Astrocyte (in vitro differentiated cells and primary cell): ENCODE data around the gene CRBN.

Experiments
- EZH2 ChIP-seq: IDR thresholded peaks from 2 replicates; pipeline ENCODE4 v1.6.1; 2012; ENCODE audit warnings: mild to moderate bottlenecking, low read length, inconsistent platforms; ENCODE audit not compliant: insufficient read depth
- TF ChIP-seq, protein P1 (sequence below): IDR thresholded peaks from 2 replicates; pipeline ENCODE4 v1.5.1; 2011; ENCODE audit warnings: low read depth, mild to moderate bottlenecking, inconsistent platforms, low read length, moderate library complexity; ENCODE audit not compliant: insufficient read depth

DNA sequence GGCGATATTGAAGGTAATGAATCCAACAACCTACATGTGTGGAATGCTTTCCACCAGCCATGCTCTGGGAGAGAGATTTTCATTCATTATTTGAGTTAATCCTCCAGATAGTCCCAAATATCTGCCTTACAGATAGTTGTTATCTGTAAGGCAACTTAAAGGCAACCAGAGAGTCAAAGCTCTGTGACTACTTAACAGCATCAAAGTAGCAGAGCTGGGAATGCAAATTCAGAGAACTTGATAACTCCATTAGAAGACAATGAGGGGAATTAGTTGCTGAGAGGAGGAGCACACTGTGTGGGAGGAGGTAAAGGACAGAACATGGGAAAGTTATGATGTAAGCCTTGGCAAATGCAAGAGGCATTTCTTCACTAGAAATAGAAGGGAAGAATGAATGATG, 10.5 kb upstream of the CRBN start:
- TF ChIP-seq, protein P1, sequence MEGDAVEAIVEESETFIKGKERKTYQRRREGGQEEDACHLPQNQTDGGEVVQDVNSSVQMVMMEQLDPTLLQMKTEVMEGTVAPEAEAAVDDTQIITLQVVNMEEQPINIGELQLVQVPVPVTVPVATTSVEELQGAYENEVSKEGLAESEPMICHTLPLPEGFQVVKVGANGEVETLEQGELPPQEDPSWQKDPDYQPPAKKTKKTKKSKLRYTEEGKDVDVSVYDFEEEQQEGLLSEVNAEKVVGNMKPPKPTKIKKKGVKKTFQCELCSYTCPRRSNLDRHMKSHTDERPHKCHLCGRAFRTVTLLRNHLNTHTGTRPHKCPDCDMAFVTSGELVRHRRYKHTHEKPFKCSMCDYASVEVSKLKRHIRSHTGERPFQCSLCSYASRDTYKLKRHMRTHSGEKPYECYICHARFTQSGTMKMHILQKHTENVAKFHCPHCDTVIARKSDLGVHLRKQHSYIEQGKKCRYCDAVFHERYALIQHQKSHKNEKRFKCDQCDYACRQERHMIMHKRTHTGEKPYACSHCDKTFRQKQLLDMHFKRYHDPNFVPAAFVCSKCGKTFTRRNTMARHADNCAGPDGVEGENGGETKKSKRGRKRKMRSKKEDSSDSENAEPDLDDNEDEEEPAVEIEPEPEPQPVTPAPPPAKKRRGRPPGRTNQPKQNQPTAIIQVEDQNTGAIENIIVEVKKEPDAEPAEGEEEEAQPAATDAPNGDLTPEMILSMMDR: no peak
- TF ChIP-seq EZH2: no peak
